GM23338 (cell line): ENCODE data around the gene ALAD. TPM values are rescaled to one million over a fixed set of nuclear protein-coding genes. Genes with fewer than 3 reads are reported as not detected.

Experiments
- ATAC-seq: fragments of 200-7000 bp; cut with Tn5 transposase; 3 replicates; pipeline ENCODE4 v1.9.1; 2020
- DNase-seq: peaks from one replicate; pipeline ENCODE4 v3.0.0-alpha.2; 2015; ENCODE audit warnings: low spot score
- H2AFZ ChIP-seq: fragments of 200-600 bp; sonication (generic); 2 replicates; pipeline ENCODE4 v1.8.0; 2016; ENCODE audit warnings: antibody characterized with exemption, mild to moderate bottlenecking, moderate library complexity
- H3F3A ChIP-seq: fragments of 200-600 bp; sonication (generic); replicated peaks from 2 replicates; pipeline ENCODE4 v1.8.0; 2017; ENCODE audit warnings: antibody characterized with exemption, mixed run types, low read depth
- H3K27ac ChIP-seq: fragments of 200-600 bp; sonication (generic); 2 replicates; pipeline ENCODE4 v1.6.1; 2016; ENCODE audit warnings: low read depth
- H3K27me3 ChIP-seq: fragments of 200-600 bp; sonication (generic); 2 replicates; pipeline ENCODE4 v1.8.0; 2016; ENCODE audit warnings: mild to moderate bottlenecking, mixed run types, moderate library complexity; ENCODE audit not compliant: insufficient read depth
- H3K36me3 ChIP-seq: fragments of 200-600 bp; sonication (generic); 2 replicates; pipeline ENCODE4 v1.8.0; 2016; ENCODE audit warnings: mild to moderate bottlenecking; ENCODE audit not compliant: insufficient read depth
- H3K4me1 ChIP-seq: fragments of 200-600 bp; sonication (generic); 2 replicates; pipeline ENCODE4 v1.8.0; 2016; ENCODE audit warnings: mild to moderate bottlenecking, moderate library complexity; ENCODE audit not compliant: insufficient read depth
- H3K4me2 ChIP-seq: fragments of 200-600 bp; sonication (generic); 2 replicates; pipeline ENCODE4 v1.7.1; 2017; ENCODE audit warnings: mixed run types
- H3K4me3 ChIP-seq: fragments of 200-600 bp; sonication (generic); 2 replicates; pipeline ENCODE4 v1.6.1; 2016; ENCODE audit warnings: mixed run types
- H3K79me2 ChIP-seq: fragments of 200-600 bp; sonication (generic); replicated peaks from 2 replicates; pipeline ENCODE4 v1.8.0; 2017; ENCODE audit warnings: mild to moderate bottlenecking; ENCODE audit not compliant: insufficient read depth
- H3K9me2 ChIP-seq: fragments of 200-600 bp; sonication (generic); 2 replicates; pipeline ENCODE4 v1.8.0; 2017; ENCODE audit not compliant: insufficient read depth
- H4K20me1 ChIP-seq: fragments of 200-600 bp; sonication (generic); replicated peaks from 2 replicates; pipeline ENCODE4 v1.8.0; 2017; ENCODE audit warnings: mild to moderate bottlenecking; ENCODE audit not compliant: insufficient read depth
- H3K27ac Mint-ChIP-seq: 2 replicates; pipeline ENCODE4 v1.8.0; 2020; ENCODE audit warnings: inconsistent platforms, mild to moderate bottlenecking, moderate library complexity, mixed read lengths
- H3K27me3 Mint-ChIP-seq: 3 replicates; pipeline ENCODE4 v1.8.0; 2022; ENCODE audit warnings: low read depth, mild to moderate bottlenecking, moderate library complexity, mixed read lengths, inconsistent platforms; ENCODE audit not compliant: insufficient read depth, poor library complexity
- H3K36me3 Mint-ChIP-seq: 3 replicates; pipeline ENCODE4 v1.8.0; 2021; ENCODE audit warnings: low read depth, mild to moderate bottlenecking, inconsistent platforms, moderate library complexity, mixed read lengths
- H3K4me1 Mint-ChIP-seq: 3 replicates; pipeline ENCODE4 v1.8.0; 2020; ENCODE audit warnings: mild to moderate bottlenecking, inconsistent platforms, mixed read lengths
- H3K4me3 Mint-ChIP-seq: 3 replicates; pipeline ENCODE4 v1.8.0; 2021; ENCODE audit warnings: moderate library complexity, mild to moderate bottlenecking, inconsistent platforms, mixed read lengths
- H3K9me3 Mint-ChIP-seq: 3 replicates; pipeline ENCODE4 v1.8.0; 2020; ENCODE audit warnings: moderate library complexity, mild to moderate bottlenecking, inconsistent platforms, mixed read lengths
- CTCF ChIP-seq, 2 experiments: fragments of 200-600 bp in 1 of 2; sonication (generic) in 1 of 2; conservative IDR thresholded peaks; 2 replicates each; pipeline versions ENCODE4 v1.5.1 to v1.6.1; 2016 to 2017; ENCODE audit warnings: antibody characterized with exemption in 2 of 2, low read depth in 2 of 2, mild to moderate bottlenecking in 2 of 2, moderate library complexity in 1 of 2
- EZH2 ChIP-seq: fragments of 200-600 bp; sonication (generic); IDR thresholded peaks from one replicate; pipeline ENCODE4 v1.8.0; 2017; ENCODE audit warnings: antibody characterized with exemption, mild to moderate bottlenecking, low read depth; ENCODE audit not compliant: unreplicated experiment
- NANOG ChIP-seq: IDR thresholded peaks from 2 replicates; pipeline ENCODE4 v1.6.1; 2016; ENCODE audit warnings: antibody characterized with exemption, borderline replicate concordance
- POLR2AphosphoS5 ChIP-seq: IDR thresholded peaks from 2 replicates; pipeline ENCODE4 v1.6.1; 2016; ENCODE audit warnings: antibody characterized with exemption, low read depth
- REST ChIP-seq: IDR thresholded peaks from one replicate; pipeline ENCODE4 v1.6.1; 2018; ENCODE audit warnings: antibody characterized with exemption; ENCODE audit not compliant: unreplicated experiment
- STAT1 ChIP-seq: IDR thresholded peaks from one replicate; pipeline ENCODE4 v1.6.1; 2016; ENCODE audit warnings: antibody characterized with exemption; ENCODE audit not compliant: unreplicated experiment
- polyA plus RNA-seq: library from polyadenylated mRNA; unstranded; fragments of >200 nt; fragmentation: Nextera tagmentation; extraction: Ambion mirVana; gene quantifications from 2 replicates; pipeline ENCODE4 v1.2.1, GENCODE V29; 2016
- total RNA-seq: library from RNA; depleted of rRNA; stranded (reverse); fragments of >200 nt; shearing (Covaris generic); gene quantifications from 2 replicates; pipeline ENCODE4 v1.2.3, GENCODE V29; 2014
- TF ChIP-seq, protein P1 (sequence below): fragments of 250-450 bp; sonication (Bioruptor Pico); IDR thresholded peaks from 2 replicates; pipeline ENCODE4 v1.5.0; 2020; ENCODE audit warnings: mild to moderate bottlenecking, moderate library complexity

Gene ALAD
- total and polyA plus RNA-seq, 2 experiments from 2014 or later = 7.1 to 10.1 TPM

GRCh38 chr9:113390192-113390960 lies 10.7 kb downstream of the ALAD start (continued):
- TF ChIP-seq, protein P1, sequence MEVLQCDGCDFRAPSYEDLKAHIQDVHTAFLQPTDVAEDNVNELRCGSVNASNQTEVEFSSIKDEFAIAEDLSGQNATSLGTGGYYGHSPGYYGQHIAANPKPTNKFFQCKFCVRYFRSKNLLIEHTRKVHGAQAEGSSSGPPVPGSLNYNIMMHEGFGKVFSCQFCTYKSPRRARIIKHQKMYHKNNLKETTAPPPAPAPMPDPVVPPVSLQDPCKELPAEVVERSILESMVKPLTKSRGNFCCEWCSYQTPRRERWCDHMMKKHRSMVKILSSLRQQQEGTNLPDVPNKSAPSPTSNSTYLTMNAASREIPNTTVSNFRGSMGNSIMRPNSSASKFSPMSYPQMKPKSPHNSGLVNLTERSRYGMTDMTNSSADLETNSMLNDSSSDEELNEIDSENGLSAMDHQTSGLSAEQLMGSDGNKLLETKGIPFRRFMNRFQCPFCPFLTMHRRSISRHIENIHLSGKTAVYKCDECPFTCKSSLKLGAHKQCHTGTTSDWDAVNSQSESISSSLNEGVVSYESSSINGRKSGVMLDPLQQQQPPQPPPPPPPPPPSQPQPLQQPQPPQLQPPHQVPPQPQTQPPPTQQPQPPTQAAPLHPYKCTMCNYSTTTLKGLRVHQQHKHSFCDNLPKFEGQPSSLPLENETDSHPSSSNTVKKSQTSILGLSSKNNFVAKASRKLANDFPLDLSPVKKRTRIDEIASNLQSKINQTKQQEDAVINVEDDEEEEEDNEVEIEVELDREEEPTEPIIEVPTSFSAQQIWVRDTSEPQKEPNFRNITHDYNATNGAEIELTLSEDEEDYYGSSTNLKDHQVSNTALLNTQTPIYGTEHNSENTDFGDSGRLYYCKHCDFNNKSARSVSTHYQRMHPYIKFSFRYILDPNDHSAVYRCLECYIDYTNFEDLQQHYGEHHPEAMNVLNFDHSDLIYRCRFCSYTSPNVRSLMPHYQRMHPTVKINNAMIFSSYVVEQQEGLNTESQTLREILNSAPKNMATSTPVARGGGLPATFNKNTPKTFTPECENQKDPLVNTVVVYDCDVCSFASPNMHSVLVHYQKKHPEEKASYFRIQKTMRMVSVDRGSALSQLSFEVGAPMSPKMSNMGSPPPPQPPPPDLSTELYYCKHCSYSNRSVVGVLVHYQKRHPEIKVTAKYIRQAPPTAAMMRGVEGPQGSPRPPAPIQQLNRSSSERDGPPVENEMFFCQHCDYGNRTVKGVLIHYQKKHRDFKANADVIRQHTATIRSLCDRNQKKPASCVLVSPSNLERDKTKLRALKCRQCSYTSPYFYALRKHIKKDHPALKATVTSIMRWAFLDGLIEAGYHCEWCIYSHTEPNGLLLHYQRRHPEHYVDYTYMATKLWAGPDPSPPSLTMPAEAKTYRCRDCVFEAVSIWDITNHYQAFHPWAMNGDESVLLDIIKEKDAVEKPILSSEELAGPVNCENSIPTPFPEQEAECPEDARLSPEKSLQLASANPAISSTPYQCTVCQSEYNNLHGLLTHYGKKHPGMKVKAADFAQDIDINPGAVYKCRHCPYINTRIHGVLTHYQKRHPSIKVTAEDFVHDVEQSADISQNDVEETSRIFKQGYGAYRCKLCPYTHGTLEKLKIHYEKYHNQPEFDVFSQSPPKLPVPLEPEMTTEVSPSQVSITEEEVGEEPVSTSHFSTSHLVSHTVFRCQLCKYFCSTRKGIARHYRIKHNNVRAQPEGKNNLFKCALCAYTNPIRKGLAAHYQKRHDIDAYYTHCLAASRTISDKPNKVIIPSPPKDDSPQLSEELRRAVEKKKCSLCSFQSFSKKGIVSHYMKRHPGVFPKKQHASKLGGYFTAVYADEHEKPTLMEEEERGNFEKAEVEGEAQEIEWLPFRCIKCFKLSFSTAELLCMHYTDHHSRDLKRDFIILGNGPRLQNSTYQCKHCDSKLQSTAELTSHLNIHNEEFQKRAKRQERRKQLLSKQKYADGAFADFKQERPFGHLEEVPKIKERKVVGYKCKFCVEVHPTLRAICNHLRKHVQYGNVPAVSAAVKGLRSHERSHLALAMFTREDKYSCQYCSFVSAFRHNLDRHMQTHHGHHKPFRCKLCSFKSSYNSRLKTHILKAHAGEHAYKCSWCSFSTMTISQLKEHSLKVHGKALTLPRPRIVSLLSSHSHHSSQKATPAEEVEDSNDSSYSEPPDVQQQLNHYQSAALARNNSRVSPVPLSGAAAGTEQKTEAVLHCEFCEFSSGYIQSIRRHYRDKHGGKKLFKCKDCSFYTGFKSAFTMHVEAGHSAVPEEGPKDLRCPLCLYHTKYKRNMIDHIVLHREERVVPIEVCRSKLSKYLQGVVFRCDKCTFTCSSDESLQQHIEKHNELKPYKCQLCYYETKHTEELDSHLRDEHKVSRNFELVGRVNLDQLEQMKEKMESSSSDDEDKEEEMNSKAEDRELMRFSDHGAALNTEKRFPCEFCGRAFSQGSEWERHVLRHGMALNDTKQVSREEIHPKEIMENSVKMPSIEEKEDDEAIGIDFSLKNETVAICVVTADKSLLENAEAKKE (CRISPR knock-in tag) = no peak

GRCh38 chr9:113389451-113389850 lies 11.6 kb downstream of the ALAD start:
- H3K4me3 Mint-ChIP-seq = no peak overlapping the region
- H3K27me3 ChIP-seq = no peaks in the 10 kb centered on the region
- H3K9me2 ChIP-seq = no peaks in the 10 kb centered on the region
- ATAC-seq = no peak
- H3K27ac Mint-ChIP-seq = no peak overlapping the region
- DNase-seq = no peak
- H2AFZ ChIP-seq = no peak overlapping the region
- H3K4me3 ChIP-seq = no peak overlapping the region
- no peaks in the 10 kb centered on the region for H3K4me1 ChIP-seq
- H3K36me3 ChIP-seq = no peaks in the 10 kb centered on the region
- no peaks in the 10 kb centered on the region for H3K79me2 ChIP-seq
- H4K20me1 ChIP-seq = peaks cover 2% of the 10 kb centered on the region; the same call in 1 of the 2 replicates
- H3K4me2 ChIP-seq = no peak overlapping the region
- peaks cover 5% of the 10 kb centered on the region for H3K27me3 Mint-ChIP-seq
- no peaks in the 10 kb centered on the region for H3K9me3 Mint-ChIP-seq
- peaks cover 11% of the 10 kb centered on the region; the same call in 2 of the 3 replicates for H3K36me3 Mint-ChIP-seq
- H3K4me1 Mint-ChIP-seq = no peaks in the 10 kb centered on the region
- no peaks in the 10 kb centered on the region for H3F3A ChIP-seq
- no peak overlapping the region for H3K27ac ChIP-seq
- TF ChIP-seq CTCF (conservative IDR thresholded peaks at IDR 0.05; ENCODE audit: low read depth in 2 of 2) = no peak
- TF ChIP-seq NANOG = no peak
- TF ChIP-seq STAT1 = no peak
- TF ChIP-seq POLR2AphosphoS5 = no peak
- no peak for TF ChIP-seq EZH2
- TF ChIP-seq REST = no peak
